ENCODE results near the gene AKAP8L.

The AKAP8L gene

DNA sequence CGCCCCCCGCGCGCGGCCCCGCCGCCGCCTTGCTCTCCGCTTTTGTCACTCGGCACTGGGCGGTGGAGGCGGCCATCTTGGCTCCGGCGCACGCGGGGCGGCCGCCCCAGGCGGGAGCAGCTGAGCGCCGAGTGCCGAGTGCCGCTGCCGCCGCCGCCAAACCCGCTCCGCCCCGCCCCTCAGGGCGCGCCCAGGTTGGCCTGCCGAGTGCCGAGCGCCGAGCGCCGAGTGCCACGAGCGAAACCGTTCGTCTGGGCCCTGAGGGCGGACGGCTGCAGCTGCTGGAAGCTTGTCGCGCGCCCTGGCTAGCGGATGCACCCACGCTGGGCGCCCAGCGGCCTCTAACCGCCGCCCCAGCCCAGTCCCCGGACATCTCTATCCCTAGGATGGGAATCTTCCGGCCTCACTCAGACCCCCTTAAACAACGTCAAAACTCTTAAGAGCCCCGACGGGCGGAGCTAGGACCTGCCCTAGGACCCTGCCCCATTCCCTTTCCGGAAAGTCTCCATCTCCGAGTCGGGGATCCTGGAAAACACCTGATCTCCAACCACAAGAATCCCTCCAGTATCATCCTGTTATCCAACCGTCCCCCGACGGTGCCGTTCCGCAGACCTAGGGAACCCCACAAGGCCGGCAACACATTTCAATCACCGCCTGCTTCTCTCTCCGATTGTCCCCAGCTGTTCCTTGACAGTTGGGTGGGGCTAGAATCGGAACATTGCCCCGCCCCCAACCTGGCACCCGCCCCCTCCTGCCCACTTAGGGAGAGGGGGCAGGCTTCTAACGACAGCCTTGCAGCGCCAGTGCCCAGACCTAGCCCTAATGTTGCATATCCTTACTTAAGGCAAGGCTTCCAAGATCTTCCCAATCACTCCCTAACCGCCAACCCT lies 14.1 kb upstream of the AKAP8L start:
- DNase-seq (ENCODE audit: low read depth in 2 of 2), result peak; percentile 85 to 92

DNA sequence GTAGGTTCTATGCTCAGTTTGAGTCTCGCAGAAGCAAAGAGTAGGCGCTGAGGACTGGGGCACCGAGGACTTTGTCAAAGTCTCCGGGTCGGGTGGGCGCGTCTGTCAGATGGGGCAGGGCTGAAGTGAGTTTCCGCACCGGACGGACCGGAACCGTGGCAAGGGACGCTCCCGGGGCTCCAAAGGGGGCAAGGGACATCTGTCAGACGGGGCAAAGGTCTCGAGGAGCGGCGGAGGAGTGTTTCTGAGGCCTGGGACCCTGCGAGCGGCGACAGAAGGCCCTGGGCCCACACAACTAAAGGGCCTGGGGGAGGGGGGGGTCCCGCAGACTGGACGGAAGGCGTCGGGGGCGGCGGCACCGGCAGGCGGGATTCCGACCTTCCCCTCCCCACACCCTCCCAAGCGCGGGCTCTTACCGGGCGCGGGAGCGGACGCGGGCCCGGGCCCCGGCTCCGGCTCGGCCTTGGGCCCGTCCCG lies 13.3 kb upstream of the AKAP8L start:
- no peak for DNase-seq (ENCODE audit: low read depth in 2 of 2)

DNA sequence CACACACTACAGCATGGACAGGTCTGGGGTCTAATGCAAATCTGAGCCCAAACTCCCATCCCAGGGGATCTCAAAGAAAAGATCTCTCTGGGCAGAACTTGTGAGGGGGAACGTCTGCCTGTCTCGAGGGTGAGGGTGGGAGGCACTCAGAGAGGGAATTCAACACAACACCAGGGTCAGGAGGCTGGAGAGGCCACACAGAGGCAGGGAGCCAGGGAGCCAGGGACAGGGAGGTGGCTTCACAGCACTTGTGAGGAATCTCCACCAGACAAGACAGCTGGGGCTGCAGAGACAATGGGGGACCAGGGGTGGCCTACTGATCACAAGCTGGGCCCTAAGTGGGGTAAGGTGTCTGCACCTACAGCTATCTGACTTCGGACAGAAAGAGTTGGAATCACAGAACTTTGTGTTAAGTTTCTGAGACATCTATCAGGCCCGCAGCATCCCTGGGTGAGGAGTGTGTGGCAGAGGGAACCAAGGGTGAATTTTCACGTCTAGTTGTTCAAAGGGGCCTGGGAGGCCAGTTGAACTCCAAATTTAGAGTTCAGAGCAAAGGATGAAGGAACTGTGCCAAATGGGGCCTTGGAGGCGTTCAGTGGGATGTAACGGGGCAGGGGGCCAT lies 12.7 kb upstream of the AKAP8L start:
- DNase-seq (ENCODE audit: low read depth in 2 of 2), result no peak

DNA sequence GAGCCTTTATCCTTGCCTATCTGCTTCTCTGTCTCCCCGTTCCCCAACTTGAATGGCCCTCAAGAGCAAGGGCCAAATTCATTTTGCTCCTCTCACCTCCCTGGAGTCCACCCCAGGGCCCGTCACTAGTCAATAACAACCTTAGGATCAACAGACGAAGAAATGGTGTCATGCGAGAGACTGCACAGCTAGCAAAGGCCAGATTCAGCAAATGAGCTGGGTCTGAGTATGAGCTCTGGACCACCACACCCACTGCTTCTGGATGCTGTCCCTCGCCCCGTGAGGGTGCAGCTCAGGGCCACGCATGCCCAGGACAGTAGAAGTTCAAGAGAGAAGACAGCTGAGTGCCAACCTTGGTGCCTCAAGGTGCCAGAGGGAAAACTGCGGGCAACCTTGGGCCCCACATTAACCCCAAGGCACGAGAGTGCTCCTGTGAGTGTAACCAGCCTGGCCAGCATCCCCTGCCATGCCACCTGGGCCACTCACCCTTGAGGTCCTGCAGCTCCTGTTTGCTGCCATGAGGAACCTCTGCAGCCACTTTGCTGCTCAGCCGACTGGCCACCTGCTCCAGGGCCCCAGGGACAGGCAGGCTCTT lies 11.8 kb upstream of the AKAP8L start:
- no peak for DNase-seq (ENCODE audit: low read depth in 2 of 2)

DNA sequence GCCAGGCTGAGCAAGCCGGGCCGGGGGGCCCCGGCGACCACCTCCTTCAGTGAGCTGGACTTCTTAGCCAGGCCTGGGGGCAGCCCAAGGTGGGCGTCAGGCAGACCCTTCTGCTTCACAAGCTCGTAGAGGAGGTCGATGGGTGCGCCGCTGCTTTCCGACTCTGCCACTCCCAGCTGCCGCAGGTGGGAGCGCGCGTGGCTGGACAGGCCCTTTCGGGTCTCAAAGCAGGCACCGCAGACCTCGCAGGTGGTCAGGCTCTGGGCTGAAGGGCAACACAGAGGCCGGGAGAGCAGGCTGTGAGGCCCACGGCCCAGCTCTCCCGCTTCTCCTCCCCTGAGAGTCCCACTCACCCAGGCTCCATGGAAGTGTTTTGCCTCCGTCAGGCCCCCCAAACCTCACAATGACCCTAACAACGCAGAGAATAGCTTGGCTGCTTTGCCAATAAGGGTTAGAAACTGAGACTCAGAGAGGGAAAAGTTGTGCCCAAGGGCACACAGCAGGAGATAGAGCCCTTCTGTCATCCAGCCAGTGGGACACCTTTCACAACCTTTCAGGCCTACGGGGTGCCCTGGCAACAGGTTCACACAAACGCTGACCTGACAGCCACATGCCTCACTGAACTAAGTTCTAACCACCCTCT lies 11.2 kb upstream of the AKAP8L start:
- no peak for DNase-seq (ENCODE audit: low read depth in 2 of 2)

DNA sequence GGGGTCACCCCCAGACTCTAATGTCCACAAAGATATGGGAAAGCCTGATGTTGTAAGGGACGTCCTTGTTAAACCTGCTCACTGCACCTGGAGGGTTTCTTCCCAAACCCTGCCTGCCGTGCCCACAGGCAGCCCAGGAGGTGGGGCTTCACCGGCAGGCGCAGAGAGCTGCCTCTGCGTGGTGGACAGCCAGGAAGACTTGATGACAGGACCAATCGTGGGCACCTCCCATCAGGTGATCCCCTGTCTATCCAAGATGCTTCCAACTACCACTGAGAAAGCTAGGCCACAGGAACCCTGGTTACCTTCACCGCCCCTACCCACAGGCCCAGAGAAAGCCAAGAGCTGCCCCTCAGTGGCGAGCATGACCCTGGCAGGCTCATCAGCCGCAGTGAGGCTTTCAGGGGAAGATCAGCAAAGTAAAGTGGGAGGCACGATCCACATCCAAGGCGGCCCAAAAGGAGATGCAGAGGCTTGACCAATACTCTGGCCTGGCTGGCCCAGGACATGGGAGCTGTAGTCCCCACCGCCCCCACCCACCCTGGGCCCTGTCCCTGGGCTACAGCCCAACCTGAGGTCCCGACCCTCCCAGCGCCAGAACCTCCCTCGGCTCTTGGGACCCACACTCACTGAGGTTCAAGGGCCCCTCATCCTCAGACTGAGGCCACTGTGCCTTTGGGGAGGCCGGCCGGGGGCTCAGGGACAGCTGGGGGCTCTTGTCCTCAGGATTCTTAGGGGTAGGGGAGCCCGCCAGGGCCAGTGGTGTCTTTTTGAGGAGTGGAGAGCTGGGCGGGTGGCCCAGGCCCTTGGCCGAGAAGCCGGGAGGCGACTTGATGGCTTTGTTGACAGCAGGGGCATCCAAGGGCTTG lies 10.4 kb upstream of the AKAP8L start:
- no peak for DNase-seq (ENCODE audit: low read depth in 2 of 2)

DNA sequence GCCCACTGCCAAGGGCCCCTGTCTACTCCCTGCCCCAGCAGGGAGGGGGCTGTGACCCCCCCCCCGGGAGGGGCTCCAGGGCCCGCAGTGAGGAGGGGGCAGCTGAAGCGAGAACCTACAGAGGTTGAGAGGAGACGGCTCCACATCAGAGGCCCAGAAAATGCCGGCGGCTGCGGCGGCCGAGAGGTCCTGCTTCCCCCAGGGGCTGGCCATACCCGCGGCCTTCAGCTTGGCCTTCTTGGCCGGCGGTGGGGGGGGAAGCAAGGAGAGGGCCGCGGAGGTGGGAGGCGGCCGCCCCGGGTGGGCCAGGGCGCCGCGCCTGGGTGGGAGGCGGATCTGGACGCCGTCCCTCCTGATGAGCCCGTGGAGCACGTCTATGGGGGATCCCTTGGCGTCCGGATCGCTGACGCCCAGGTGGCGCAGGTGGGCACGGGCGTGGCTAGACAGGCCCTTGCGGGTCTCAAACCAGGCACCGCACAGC lies 9.2 kb upstream of the AKAP8L start:
- no peak for DNase-seq (ENCODE audit: low read depth in 2 of 2)

DNA sequence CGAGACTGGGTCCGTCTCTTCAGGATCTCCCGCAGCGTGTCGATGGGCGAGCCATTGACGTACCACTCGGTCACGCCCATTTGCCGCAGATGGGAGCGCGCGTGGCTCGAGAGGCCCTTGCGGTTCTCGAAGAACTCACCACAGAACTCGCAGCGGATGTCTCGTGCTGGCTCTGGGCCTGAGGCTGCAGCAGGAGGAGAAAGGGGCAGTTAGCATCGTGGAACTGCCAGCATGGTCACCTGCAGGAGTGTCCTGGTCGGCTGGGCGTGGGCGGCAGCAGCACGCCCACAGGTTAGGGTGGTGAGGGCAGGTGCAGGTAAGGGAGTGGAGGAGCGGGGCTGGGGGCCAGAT lies 8.5 kb upstream of the AKAP8L start:
- no peak for DNase-seq (ENCODE audit: low read depth in 2 of 2)

DNA sequence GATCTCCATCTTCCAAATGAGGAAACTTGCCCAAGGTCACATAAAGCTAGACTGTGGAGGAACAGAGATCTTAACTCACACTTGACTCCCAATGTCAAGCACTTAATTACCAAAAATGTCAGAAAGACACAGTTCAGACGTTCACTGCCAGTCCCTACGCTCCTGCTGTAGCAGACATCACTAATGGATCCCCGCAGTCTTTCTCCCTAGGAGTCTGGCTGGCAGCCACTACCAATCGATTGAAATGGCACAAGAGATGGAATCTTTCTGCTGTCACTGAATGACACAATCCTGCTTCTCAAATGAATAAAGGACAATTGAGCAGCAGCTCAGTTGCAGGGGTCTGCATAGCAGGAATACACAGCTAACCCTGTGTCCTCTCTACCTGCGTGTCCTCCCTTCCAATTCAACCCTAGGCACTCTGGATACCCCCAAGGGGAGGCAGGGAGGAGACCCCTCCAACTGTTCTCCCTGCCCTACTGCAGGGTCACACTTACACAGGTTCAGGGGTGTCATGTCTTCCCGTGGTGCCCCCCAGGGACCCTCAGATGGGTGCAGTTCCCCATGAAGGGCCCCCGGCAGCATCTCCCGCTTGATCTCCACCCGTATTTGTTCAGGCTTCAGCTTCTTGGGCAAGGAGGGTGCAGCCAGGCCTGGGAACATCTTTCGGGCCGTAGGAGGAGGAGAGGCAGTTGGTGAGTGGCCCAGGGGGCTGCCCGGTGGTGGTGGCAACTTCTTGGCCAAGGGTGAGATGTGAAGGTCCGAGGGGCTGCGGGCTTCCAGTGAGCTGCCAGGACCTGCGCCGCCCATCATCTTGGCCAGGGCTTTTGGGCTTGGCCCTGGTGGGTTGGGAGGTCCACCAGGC lies 7.9 kb upstream of the AKAP8L start:
- no peak for DNase-seq (ENCODE audit: low read depth in 2 of 2)

DNA sequence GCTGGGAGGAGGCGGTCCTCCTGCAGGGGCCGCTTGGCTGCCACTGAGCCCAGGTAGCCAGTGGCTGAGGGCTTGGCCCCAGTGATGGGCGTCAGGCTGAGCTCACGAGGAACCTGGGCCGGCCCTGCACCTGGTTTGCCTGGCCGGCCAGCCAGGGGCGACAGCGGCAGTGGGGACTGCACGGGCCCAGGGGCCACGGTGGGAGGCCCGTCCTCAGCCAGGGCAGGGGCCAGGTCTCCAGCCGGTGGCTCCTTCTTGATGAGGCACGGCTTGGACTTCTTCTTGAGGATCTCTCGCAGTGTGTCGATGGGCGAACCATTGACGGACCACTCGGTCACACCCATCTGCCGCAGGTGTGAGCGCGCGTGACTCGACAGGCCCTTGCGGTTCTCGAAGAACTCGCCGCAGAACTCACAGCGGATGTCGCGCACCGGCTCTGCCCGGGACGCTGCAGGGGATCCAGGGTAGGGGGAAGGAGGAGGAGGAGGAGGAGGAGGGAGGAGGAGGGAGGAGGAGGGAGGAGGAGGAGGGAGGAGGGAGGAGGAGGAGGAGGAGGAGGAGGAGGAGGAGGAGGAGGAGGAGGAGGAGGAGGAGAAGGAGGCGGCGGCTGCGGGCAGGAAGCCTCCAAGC lies 6.6 kb upstream of the AKAP8L start:
- no peak for DNase-seq (ENCODE audit: low read depth in 2 of 2)

DNA sequence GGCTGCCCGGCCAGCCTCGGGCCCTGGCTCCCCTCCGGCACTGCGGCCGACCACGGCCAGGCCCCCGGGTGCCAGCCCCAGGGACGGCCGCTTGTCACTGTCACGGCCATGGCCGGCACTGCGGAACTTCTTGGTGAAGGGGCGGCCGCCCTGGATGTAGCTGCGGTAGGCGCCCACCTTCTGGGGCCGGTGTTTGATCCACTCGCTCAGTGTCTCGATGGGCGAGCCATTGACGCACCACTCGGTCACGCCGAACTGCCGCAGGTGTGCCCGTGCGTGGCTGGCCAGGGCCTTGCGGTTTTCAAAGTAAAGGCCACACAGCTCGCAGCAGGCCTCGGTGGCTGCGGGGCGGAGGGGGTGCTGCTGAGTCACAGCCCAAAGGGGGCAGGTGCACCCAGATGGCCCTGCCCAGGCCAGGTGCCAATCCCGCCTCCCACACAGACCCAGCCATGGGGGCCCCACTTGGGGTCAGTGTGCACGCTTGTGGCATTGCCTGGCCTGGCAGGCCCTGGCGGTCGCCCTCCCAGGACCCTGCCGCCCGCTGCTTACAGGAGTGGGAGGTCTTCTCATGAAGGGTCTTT lies 6.0 kb upstream of the AKAP8L start:
- DNase-seq (ENCODE audit: low read depth in 2 of 2), result no peak

DNA sequence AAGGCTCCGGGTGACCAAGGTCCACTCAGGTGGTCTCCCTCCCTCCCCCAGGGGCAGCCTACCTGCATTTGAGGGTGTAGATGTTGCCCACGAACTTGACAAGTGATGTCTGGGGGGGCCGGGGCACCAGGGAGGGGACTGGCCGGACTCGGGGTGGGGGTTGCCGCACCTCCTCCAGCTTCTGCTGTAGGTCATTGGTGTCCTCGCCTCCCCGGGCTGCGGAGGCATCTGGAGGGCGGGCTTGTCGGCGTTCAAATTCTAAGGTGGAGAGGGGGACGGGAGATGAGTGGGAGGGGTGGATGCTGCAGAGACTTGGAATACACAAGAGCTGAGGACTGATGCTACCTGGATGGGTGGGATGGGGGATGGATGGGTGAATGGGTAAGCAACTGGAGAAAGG lies 5.3 kb upstream of the AKAP8L start:
- no peak for DNase-seq (ENCODE audit: low read depth in 2 of 2)

DNA sequence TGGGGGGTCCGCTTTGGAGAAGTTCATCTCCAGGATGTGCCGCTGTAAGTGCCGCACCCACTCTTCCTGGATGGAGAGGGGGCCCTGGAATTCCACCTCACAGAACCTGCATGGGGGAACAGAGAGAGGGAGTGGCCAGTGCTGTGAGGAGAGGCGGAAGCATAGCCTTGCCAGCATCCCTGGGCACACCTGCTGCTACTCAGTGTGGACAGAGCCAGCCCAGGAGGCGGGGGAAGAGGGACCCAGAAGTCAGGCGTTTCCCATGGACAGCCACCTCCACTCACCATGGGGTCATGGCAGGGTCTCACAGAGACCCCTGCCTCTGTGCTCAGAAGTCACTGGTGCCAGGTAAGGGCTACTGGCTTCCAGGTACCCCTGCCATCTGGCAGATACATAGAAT lies 4.3 kb upstream of the AKAP8L start:
- no peak for DNase-seq (ENCODE audit: low read depth in 2 of 2)

DNA sequence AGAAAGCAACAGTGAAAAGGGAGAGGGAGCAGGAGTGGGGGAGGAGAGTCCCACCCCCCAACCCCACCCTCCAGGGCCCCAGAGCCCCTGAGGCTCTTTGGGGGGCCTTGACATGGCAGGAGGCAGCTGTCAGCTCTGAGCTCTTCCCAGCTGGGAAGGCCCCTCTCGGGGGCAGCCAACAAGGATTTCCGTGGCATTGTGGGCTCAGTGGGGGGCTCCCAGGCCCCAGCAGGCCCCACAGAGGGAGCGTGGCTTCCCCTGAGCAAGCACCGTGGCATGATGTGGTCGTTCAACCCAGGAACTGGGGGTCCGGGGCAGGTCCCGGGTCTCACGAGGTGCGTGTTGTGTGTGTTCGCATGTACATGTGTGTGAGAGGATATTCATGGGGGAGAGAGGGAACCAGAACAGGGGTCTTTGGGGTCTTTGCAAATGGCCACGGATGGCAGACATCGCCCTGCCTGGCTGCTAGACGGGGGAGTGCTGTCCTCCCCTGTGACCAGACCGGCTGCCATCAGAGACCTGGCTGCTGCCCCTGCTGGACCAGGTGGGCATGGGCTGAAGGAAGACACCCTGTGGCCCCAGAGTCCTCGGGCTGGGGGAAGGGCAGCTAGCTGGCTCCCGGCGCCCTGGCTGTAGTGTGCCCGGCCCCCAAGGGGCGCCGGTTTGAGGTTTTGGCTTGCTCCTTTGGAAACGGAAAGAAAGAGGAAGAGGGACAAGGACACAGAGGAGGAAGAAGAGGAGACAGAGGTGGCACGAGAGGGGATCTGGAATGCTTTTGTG lies 3.7 kb upstream of the AKAP8L start:
- DNase-seq (ENCODE audit: low read depth in 2 of 2), result no peak

DNA sequence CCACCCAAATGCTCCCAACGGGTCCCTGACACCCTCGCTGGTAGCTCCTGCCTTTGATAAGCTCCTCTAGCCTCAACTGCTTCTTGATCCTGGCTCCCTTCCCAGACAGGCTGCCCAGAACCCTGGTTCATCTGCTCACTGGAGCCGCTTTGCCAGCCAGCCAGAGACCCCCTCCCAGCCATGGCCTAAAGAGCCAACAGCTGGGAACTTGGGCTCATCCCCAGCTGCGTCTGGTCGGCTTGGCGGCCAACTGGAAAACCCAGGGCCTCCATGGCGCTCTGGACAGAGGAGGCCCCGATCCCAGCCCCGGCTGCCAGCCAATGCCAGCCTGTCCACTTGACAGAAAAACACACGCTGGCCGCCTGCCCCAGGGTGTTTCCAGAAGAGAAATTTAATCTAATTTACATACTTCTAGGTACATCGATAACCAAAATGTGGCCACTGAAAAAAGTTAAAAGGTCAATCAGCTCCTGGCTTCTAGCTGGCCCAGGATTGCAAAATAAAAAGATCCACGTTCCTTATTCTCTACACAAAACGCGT lies 3.0 kb upstream of the AKAP8L start:
- DNase-seq (ENCODE audit: low read depth in 2 of 2), result no peak

DNA sequence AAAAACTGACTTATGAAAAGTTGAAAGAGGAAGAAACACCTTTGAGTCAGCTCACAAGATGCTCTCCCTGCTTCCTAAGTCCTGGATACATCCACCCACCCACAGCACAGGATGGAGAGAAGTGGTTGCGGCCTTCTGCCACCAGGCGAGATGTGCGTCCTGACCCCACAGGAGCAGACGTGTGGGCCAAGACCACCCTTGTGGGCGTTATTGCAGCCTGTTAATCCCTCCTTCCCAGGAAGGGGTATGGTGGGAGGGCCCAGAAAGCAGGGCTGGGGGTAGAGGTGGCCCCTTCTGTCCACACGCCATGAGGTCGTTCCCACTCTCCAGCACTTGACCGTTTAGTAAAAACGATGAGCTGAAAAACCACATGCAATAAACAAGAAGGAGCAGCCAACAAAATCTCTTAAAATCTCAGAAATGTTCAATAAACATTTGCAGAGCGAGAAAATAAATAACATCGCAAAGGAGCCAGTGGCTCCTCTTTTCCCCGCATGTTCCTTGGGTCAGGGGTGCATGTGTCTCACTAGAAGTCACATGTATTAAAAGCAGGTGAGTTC lies 2.4 kb upstream of the AKAP8L start:
- no peak for DNase-seq (ENCODE audit: low read depth in 2 of 2)

DNA sequence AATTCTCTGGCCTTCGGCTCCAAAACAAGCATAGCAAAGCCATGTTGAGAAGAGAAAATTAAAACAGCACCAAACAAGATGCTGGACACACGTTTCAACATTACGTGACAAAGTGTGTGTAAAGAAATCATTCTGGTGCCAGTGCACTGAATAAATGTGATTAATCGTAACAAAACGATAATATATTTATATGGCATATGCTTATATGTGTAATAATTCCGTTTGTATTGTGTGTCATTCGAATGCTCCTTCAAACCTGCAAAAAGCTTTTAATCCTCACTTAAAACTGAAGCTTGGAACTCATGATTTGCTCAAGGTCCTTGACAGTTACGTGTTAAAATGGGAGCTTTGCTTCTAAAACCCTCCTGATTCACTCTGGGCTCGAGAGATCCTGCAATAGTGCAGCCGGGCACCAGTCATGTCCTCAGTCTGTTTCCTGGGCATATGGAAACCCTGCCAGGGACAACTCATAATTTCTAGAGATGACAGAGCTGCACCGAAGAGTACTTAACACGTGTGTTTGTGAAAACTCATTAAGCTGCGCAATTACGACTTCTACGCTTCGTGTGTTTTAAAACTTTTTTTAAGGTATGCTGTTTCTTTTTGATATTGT lies 731 bp upstream of the AKAP8L start:
- DNase-seq (ENCODE audit: low read depth in 2 of 2), result no peak

DNA sequence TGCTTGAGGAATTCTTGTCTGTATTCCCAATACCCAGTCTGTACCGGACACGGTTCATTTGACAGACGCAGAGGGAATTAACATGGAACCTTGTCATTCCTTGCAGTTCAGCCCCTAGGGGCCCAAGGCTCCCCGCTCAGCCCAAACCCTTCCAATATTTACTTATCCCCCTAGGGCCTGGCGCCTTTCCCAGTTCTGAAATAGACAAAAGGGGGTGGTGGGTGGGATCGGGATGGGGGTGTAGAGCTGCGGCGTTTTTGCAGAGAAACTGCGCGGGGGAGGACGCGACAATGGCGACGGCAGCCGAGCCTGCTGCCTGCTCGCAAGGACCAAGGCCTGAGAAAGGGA lies 583 bp downstream of the AKAP8L start:
- DNase-seq (ENCODE audit: low read depth in 2 of 2), result no peak

All from activated CD4-positive, alpha-beta T cell treated with anti-CD3 and anti-CD28 coated beads for 24 hours (primary cell).